HPDE6-E6E7 (cell line): ENCODE results near the gene MAPK8IP2.
"Not testable (repeated sequence)": the region's sequence is repeated elsewhere in the genome, so short reads cannot be mapped to it uniquely, and the experiment has no call there.

Source experiments
- DNase-seq: peaks from one replicate; pipeline ENCODE4 v3.0.0; 2011; ENCODE audit warnings: missing footprints; ENCODE audit errors: extremely low spot score

Gene MAPK8IP2

DNA sequence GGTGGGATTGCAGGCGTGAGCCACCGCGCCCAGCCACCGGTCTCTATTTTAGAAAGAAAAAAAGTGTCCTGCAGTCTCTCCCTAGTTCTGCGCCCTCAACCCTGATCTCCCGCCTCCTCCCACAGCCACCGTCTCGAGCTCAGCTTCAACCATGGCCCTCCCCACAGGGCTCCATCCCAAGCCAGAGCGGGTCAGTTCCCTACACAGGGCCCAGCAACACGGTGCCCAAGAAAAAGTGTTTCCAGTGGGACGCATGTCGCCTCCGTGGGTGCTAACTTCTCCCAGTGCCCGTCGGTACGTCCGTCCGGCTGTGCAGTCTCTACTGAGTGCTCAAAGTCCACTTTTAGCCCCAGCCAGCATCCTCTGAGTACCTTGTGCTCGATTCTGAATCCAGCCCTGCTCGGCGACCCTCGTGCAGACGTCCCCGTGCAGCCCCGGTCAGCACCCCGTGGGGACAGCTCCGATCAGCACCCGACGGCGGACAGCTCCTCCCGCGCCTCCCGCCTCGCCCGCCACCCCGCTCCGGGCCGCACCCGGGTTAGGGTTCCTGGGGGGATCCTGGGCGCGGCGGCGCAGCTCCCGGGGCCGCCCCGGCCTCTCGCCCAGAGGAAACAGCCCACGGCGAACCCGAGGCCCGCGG, 657 bp upstream of the MAPK8IP2 start:
- no peak for DNase-seq

DNA sequence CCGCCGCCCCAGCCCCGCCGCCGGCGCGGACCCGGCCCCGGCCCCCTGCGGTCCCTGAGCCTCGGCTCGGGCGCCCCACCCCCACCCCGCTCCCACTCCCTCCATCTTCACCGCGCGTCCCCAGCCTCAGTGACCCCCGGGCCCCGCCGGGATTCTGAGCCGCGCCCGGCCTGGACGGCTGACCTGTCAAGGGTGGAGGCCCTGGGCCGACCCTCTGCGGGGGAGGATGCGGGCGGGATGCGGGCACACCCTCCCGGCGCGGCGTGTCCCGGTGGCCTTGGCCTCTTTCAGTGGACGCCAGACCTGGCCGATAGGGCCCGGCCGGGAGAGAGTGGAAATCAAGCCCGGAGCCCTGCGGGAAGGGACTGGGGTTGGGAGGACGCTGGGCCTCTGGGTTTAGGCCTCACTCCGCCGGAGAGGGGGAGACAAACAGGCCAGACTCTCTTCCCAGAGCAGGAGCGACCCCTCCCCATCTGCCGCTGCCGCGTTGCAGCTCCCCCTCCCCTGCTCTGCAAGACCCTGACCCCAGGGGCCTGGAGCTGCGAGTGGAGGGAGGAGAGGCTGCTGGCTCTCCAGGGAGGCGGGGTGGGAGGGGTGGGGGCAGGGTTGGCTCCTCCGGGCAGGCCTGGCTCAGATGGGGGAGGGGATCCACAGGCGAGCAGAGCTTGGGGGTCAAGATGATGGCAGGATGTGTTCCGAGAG, 525 bp downstream of the MAPK8IP2 start:
- no peak for DNase-seq

DNA sequence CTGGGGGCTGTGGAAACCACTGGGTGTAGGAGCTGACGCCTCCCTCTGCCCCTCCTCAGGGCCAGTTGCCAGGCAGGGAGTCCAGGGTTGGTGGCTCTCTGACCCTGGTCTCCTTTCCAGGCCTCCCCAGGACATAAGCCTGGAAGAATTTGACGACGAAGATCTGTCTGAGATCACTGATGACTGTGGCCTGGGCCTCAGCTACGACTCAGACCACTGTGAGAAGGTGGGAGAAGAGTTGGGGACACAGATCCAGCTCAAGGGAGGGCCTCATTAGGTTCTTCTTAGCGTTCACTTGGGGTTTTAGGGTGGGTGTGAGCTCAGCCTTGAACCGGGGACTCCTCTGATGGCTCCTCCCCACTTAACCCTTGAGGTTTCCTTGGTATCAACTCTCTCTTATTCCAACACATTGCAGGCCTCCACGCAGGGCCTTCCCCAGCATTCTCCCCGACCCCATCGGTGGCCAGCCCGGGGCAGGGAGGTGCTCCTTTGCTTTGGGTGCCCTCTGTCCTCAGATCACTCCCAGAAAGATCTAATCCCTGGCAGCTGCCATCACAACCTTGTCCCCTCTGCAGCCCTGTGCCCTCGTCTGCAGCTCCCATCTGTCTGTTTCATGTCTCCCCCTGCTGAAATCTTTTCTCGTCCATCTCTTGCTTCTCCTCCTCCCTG, 1.2 kb downstream of the MAPK8IP2 start:
- DNase-seq = no peak

DNA sequence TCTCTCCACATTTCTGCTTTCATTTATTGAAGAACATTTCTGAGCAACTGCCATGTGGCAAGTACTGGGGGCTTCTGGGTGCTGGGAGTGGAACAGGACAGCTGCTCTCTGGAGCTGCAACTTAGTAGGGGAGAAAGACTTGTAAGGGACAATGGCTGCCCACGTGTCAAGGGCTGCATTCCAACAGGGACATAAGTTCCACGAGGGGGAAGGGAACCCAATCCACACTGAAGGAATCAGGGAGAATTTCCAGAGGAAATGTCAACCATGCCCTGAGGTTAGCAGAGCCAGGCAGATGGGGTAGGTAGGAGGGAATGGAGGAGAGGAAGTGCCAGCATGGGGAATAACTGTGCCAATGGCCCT, 1.7 kb downstream of the MAPK8IP2 start:
- no peak for DNase-seq

DNA sequence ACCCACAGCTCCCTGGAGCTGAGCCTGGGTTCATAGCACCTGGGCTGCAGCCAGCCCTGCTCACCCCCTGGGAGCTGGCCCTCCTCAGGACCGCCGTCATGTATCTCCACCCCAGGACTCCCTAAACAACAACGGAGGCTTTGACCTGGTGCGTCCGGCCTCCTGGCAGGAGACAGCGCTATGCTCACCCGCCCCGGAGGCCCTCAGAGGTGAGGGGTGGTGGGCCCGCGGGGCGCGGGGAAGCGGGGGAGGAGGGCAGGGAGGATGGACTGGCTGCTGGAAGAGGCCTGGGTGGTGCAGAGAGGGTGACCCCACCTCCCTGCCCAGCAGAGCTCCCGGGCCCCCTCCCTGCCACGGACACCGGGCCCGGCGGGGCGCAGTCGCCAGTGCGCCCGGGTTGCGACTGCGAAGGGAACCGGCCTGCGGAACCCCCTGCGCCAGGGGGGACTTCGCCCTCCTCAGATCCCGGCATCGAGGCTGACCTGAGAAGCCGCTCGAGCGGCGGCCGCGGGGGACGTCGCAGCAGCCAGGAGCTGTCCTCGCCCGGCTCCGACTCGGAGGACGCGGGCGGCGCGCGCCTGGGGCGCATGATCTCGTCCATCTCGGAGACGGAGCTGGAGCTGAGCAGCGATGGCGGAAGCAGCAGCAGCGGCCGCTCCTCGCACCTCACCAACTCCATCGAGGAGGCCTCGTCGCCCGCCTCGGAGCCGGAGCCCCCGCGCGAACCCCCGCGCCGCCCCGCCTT, 3.1 kb downstream of the MAPK8IP2 start:
- DNase-seq = no peak

DNA sequence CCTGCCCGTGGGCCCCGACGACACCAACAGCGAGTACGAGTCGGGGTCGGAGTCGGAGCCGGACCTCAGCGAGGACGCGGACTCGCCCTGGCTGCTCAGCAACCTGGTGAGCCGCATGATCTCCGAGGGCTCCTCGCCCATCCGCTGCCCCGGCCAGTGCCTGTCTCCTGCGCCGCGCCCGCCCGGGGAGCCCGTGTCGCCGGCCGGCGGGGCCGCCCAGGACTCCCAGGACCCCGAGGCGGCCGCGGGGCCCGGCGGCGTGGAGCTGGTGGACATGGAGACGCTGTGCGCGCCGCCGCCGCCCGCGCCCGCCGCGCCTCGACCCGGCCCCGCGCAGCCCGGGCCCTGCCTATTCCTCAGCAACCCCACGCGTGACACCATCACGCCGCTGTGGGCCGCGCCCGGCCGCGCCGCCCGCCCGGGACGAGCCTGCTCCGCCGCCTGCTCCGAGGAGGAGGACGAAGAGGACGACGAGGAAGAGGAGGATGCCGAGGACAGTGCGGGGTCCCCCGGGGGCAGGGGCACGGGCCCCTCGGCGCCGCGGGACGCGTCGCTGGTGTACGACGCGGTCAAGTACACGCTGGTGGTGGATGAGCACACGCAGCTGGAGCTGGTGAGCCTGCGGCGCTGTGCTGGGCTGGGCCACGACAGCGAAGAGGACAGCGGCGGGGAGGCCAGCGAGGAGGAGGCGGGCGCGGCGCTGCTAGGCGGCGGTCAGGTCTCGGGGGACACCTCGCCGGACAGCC, 3.8 kb downstream of the MAPK8IP2 start:
- no peak for DNase-seq

DNA sequence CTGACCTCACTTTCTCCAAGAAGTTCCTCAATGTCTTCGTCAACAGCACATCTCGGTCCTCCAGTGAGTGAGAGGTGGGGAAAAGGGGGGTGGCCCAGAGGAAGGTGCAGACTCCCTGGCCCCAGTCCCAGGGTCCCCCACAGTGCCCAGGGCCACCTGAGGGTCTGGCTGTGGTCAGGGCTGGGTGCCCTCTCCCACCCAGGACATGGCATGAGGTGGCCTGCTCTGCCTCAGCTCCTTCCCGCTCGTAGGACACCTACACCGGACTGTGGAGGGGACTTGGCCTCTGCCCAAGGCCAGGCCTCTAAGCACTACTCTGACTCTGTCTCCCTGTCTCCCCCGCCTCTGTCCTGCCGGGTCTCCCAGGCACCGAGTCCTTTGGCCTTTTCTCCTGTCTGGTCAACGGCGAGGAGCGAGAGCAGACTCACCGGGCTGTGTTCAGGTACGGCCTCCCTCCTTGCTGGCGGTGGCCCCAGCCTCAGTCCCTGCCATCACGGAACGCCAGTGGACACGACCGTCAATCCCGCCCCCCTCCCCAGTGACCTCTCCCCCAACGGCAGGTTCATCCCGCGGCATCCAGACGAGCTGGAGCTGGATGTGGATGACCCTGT, 4.5 kb downstream of the MAPK8IP2 start:
- no peak for DNase-seq

DNA sequence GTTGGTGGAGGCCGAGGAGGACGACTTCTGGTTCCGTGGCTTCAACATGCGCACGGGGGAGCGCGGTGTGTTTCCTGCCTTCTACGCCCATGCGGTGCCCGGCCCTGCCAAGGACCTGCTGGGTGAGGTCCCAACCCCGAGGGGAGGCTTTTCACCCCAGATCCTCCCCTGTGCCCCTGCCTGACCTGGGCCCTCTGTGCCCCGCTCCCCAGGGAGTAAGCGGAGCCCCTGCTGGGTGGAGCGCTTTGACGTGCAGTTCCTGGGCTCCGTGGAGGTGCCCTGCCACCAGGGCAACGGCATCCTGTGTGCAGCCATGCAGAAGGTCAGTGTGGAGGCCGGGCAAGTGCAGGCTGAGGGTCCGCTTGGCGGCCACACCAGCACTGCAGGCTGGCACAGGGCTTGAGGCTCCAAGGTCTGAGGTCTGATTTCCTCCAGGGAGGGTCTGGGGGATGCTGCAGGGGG, 5.1 kb downstream of the MAPK8IP2 start:
- DNase-seq = no peak

DNA sequence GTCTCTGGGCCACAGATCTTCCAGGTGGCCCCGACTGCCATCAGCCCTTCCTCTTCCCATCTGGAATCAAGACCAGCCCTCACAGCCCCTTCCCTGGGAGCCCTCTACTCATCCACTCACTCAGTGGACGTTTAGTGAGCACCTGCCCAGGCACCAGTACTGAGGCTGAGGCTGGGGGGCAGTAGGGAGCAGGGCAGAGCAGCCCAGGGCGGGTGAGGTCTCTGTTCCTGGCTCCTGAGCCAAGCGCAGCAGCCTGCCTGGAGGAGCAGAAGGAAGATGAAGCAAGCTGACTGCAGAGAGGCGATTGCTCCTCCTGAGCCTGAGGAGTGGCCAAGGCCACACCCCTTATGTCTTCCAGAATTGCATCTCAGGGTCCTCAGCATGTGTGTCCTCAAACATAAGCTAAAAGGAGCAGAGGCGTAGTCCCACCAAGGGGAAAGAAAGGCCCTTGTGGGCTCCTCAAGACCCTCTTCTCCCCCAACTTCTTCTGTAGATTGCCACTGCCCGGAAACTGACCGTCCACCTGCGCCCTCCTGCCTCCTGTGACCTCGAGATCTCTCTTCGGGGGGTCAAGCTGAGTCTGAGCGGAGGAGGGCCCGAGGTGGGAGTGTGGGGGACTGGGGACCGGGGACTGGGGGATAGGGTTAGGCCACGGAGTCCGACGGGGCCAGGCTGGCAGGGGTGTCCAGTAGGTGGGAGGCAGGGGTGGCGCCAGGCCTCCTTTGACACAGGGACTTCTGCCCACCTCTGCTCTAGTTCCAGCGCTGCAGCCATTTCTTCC, 5.8 kb downstream of the MAPK8IP2 start:
- DNase-seq = no peak

DNA sequence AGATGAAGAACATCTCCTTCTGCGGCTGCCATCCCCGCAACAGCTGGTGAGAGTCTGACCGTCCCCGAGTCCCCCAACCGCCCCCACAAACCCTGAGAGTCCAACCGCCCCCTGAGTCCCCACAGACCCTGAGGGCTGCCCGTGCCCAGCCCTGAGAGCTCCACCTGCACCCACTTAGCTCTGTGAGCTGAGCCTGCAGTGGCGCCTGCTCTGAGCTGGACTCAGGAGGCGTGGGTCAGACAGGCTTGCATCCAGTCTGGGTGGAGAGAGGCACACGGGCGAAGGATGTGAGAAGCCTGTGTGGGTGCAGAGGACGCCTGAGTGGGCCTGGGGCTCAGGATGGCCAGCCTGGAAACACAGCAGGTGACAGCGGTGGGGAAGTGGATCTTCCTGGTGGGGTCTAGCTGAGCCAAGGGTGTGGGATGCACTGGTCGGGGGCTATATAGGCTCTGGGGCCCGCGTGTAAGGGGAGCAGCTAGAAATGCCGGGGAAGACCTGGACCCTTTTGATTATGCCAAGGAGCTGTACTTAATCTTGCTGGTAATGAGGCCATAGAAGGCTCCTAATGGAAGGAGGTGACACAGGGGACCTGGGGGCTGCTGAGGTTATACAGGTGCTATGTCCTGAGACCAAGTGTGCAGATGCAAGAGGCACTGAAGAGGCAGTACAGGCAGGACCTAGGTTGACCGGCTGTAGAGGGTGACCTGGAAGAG, 6.5 kb downstream of the MAPK8IP2 start:
- no peak for DNase-seq

DNA sequence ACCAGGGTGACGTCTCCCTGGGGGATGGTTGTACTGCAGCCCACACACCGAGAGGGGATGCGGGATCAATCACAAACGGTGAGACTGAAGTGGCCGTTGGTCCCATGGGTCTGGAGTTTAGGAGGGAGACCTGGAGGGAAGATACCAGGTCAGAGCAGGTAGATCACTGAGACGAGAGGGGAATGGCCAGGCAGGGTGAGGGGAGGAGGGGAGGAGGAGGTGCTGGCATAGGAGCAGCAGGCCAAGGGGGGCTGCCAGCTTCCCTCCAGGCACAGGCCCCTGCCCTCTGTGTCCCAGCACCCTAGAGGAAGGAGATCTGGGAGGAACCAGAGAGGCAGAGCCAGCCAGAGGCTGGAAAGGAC, 7.0 kb downstream of the MAPK8IP2 start:
- DNase-seq = no peak

DNA sequence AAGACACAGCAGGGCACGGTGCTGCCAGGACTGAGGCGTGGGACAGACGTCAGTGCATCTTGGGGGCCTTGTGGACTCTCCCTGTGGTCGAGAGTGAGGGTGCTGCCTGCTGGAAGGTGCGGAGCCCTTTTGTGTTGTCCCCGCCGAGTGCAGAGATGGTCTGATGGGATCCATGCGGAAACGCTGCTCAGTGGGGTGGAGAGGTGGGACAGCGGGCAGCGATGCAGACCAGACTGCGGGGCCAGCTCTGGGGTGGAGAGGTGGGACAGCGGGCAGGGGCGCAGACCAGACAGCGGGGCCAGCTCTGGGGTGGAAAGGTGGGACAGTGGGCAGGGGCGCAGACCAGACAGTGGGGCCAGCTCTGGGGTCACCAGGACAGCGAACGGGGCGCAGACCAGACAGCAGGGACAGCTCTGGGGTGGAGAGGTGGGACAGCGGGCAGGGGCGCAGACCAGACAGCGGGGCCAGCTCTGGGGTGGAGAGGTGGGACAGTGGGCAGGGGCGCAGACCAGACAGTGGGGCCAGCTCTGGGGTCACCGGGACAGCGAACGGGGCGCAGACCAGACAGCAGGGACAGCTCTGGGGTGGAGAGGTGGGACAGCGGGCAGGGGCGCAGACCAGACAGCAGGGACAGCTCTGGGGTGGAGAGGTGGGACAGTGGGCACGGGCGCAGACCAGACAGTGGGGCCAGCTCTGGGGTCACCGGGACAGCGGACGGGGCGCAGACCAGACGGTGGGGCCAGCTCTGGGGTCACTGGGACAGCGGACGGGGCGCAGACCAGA, 7.7 kb downstream of the MAPK8IP2 start:
- DNase-seq = not testable (repeated sequence)

DNA sequence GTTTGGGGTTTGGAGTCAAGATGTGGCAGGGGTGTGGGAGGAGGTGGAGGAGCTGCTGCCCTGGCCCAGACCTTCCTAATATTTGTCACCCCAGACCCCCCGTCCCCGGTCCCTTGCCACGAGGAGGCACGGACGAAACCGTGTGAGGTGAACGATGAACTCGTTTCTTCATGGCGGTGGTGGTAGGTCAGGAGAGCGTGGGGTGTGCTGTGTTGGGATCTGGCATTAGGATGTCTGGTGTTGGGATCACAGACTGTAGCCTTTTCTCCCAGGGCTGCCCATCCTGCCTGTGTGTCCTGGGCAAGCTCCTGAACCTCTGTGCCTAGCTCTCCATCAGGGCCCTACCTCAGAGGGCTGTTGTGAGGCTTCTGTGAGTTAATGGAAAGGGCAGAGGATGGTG, 8.4 kb downstream of the MAPK8IP2 start:
- no peak for DNase-seq

DNA sequence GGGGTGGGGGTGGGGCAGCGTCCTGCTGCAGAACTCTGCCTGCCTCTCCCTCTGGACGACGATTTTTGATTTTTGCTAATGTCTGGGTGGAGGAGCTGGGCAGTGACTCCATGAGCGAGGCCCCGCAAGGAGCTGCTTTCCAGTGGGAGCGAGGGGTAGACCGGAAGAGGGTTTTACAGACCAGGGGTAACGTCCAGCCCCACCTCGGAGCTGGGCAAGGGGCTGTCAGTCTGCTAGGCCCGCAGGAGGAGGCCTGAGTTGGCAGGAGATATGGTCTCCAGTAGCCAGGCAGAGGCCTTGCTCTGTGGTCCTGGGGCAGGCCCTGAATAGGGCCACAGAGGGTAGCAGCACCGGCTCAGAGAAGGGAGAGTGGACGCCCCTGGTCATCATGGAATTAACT, 9.0 kb downstream of the MAPK8IP2 start:
- DNase-seq = no peak

DNA sequence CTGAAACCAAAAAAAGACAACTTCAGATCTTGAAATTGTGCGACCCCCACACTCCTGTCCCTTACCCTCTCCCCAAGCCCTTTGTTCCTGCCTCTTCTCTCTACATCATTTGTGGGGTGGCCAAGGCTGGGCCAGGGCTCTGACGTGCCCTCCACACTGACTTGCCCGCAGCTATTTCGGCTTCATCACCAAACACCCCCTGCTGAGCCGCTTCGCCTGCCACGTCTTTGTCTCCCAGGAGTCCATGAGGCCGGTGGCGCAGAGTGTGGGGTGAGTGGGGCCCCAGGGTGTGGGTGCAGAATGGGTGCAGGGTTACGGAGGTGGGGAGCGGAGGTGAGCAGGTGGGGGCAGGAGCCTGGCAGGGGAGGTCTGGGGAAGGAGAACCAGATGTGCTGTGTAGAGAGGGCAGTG, 9.5 kb downstream of the MAPK8IP2 start:
- no peak for DNase-seq

DNA sequence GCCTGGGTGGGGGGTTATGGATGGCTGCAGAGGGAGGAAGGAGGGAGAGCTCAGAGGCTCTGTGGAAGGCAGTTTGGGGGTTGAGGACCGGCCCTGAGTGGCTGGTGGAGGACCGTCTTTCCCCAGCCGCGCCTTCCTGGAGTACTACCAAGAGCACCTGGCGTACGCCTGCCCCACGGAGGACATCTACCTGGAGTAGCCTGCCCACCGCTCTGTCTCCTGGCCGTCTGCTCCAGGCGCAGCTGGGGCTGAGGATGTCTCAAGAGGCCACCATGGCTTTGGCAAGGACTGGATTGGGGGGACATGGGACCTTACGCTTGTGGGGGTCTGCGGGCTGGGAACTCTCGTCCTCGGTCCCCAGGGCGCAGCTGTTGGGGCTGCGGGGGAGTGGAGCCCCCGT, 10.0 kb downstream of the MAPK8IP2 start:
- no peak for DNase-seq

DNA sequence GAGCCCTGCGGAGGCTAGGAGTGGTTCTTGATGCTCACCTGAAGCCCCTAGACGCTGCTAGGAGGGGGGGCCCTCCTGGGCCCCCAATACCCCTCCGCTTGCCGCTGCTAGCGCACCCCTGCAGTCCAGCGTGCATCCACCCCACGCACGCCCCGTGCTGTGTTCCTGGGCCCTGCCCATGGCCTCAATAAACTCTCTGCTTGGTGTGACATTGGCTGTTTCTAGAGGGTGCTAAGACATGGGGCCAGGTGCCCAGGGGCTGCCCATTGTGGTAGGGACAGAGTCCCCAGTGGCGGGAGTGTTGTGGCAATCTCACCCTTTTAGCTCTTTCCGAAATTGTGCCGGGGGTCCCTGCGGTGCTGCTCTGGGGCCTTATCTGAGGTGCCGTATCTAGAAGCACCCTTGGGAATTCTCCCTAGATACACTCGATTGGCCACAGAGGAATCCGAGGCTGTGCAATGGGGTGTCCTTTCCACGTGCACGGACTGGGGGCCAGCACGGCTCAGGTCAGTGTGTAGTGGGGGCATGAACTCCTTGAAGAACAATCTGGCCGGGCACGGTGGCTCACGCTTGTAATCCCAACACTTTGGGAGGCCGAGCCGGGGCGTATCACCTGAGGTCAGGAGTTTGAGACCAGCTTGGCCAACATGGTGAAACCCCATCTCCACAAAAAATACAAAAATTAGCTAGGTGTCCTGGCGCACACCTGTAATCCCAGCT, 10.9 kb downstream of the MAPK8IP2 start:
- no peak for DNase-seq

DNA sequence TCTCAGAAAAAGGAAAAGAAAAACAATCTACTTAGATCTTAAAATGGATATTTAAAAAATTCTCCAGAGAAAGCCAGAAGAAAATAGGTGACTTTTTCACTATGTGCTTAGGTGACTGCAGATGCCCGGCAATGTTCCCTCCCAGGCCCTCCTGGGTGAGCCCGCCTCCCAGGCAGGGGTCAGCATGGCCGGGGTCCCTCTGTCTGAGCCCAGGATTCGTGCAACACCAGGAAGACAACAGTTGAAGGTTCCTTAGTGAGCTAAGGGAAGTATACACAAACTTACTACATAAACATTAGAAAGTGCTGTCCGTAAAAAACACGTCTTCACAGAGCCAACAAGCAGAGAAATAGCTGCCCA, 11.6 kb downstream of the MAPK8IP2 start:
- DNase-seq = no peak
